ENCODE results near the gene RNGTT. TPM values are rescaled to one million over a fixed set of nuclear protein-coding genes. Genes with fewer than 3 reads are reported as not detected.

Gene RNGTT
- total RNA-seq, 1 donor from 2014 or later: 12.3 TPM

- H3K9me3 ChIP-seq: no peaks in the 10 kb centered on the region
- no peak for DNase-seq
- intact Hi-C loops (cut with DNase I): no loop called here
- H3K27ac ChIP-seq: no peak overlapping the region
- ATAC-seq: no peak
- no peaks in the 10 kb centered on the region for H3K27me3 ChIP-seq
- H3K36me3 ChIP-seq: no peaks in the 10 kb centered on the region
- H3K4me3 ChIP-seq: no peak overlapping the region
- TF ChIP-seq, protein P1, sequence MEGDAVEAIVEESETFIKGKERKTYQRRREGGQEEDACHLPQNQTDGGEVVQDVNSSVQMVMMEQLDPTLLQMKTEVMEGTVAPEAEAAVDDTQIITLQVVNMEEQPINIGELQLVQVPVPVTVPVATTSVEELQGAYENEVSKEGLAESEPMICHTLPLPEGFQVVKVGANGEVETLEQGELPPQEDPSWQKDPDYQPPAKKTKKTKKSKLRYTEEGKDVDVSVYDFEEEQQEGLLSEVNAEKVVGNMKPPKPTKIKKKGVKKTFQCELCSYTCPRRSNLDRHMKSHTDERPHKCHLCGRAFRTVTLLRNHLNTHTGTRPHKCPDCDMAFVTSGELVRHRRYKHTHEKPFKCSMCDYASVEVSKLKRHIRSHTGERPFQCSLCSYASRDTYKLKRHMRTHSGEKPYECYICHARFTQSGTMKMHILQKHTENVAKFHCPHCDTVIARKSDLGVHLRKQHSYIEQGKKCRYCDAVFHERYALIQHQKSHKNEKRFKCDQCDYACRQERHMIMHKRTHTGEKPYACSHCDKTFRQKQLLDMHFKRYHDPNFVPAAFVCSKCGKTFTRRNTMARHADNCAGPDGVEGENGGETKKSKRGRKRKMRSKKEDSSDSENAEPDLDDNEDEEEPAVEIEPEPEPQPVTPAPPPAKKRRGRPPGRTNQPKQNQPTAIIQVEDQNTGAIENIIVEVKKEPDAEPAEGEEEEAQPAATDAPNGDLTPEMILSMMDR (IDR thresholded peaks at IDR 0.05): no peak
- H3K4me1 ChIP-seq: no peaks in the 10 kb centered on the region
Observed at GRCh38 chr6:88651400-88651799, 312.0 kb downstream of the RNGTT start.

DNA sequence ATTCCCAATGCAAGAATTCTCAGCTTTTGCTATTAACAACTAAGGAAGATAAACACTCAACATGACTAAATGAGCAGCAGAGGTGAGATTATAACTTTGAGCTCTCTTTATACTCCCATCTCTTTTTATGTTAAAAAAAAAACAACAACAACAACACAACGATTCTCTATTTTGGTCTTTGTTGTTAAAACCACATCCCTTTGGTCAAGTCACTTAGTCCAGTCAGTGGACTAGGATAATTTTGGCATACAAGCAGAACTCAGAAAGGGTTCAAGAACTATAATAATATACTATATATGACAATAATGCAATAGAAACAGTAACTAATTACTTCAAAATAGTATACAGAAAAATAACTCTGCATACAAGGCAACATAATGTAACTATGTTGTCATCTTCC lies 312.4 kb downstream of the RNGTT start:
- H3K4me3 ChIP-seq: no peak overlapping the region
- ATAC-seq (no peak), DNase-seq (no peak)
- H3K4me1 ChIP-seq: no peaks in the 10 kb centered on the region
- H3K27me3 ChIP-seq: no peaks in the 10 kb centered on the region
- no peaks in the 10 kb centered on the region for H3K36me3 ChIP-seq
- no peaks in the 10 kb centered on the region for H3K9me3 ChIP-seq
- H3K27ac ChIP-seq: no peak overlapping the region
- intact Hi-C loops (cut with DNase I): no loop called here
- TF ChIP-seq, protein P1 (IDR thresholded peaks at IDR 0.05): no peak

GRCh38 chr6:88650029-88650619 lies 313.3 kb downstream of the RNGTT start:
- intact Hi-C loops (cut with DNase I): no loop called here
- Histone ChIP-seq H3K27ac (no peak overlapping the region), H3K9me3 (no peaks in the 10 kb centered on the region), H3K36me3 (no peaks in the 10 kb centered on the region), H3K4me1 (no peaks in the 10 kb centered on the region), H3K27me3 (no peaks in the 10 kb centered on the region), H3K4me3 (no peak overlapping the region)
- ATAC-seq: no peak
- TF ChIP-seq, protein P1 (IDR thresholded peaks at IDR 0.05): no peak
- no peak for DNase-seq

DNA sequence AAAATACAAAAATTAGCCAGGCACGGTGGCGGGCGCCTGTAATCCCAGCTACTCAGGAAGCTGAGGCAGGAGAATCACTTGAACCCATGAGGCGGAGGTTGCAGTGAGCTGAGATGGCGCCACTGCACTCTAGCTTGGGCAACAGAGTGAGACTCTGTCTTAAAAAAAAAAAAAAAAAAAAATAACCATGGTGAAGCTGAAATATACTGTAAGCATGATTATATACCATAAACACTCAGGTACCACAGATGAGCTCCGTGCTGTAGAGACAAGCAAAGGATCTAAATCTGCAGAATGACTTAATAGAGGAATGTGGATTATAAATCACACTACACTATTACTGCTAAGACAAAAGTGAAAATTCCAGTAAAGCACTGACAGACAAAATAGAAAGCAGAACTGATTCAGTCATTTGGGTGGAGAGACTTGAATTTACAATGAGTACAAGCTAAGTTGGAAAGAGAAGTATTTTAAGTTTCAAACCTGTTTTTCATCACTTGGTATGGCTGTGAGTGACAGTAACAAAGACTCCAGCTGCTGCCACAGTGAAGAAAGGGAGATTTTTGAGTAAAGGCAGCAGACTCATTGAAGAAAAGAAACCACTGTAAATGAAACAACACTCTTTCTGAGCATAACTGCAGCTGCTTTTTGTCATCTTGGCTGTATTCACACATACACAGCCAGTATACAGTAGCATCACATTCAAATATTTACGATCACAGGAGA lies 322.1 kb downstream of the RNGTT start:
- H3K4me1 ChIP-seq: no peaks in the 10 kb centered on the region
- no peak for ATAC-seq
- H3K27ac ChIP-seq: no peak overlapping the region
- no peaks in the 10 kb centered on the region for H3K27me3 ChIP-seq
- H3K36me3 ChIP-seq: no peaks in the 10 kb centered on the region
- H3K9me3 ChIP-seq: no peaks in the 10 kb centered on the region
- intact Hi-C loops (cut with DNase I): no loop called here
- DNase-seq: no peak
- no peak overlapping the region for H3K4me3 ChIP-seq
- TF ChIP-seq, protein P1 (IDR thresholded peaks at IDR 0.05): no peak

GRCh38 chr6:88637761-88638545 lies 325.5 kb downstream of the RNGTT start:
- Histone ChIP-seq H3K4me1 (no peaks in the 10 kb centered on the region), H3K27me3 (no peaks in the 10 kb centered on the region), H3K4me3 (no peak overlapping the region), H3K27ac (no peak overlapping the region), H3K9me3 (no peaks in the 10 kb centered on the region), H3K36me3 (no peaks in the 10 kb centered on the region)
- intact Hi-C loops (cut with DNase I): no loop called here
- no peak for DNase-seq
- TF ChIP-seq, protein P1 (IDR thresholded peaks at IDR 0.05): no peak
- no peak for ATAC-seq
